HL-60 (cell line): ENCODE data around the gene LRRC38.
"Not testable (repeated sequence)": the region's sequence is repeated elsewhere in the genome, so short reads cannot be mapped to it uniquely, and the experiment has no call there.

Experiments used
- DNase-seq, 2 experiments: peaks; one replicate each; pipeline ENCODE4 v3.0.0-alpha.2; 2010 to 2020; ENCODE audit warnings: low read depth in 1 of 2, low spot score in 1 of 2
- H3K27ac ChIP-seq: fragments of 250-450 bp; sonication (Bioruptor Pico); replicated peaks from 2 replicates; pipeline ENCODE4 v1.5.1; 2020; ENCODE audit warnings: mild to moderate bottlenecking, moderate library complexity
- H3K27me3 ChIP-seq: fragments of 250-450 bp; sonication (Bioruptor Pico); 2 replicates; pipeline ENCODE4 v1.5.1; 2021; ENCODE audit warnings: mild to moderate bottlenecking, moderate library complexity; ENCODE audit not compliant: insufficient read depth, poor library complexity, severe bottlenecking
- H3K4me3 ChIP-seq: replicated peaks from 2 replicates; pipeline ENCODE4 v1.5.1; 2011; ENCODE audit warnings: mild to moderate bottlenecking, control low read depth, low read length; ENCODE audit not compliant: insufficient read depth
- GABPA ChIP-seq: IDR thresholded peaks from 2 replicates; pipeline ENCODE4 v1.6.1; 2012; ENCODE audit warnings: low read depth
- POLR2AphosphoS5 ChIP-seq: IDR thresholded peaks from 2 replicates; pipeline ENCODE4 v1.6.1; 2012; ENCODE audit warnings: low read depth
- REST ChIP-seq: IDR thresholded peaks from 2 replicates; pipeline ENCODE4 v1.6.1; 2012; ENCODE audit warnings: low read depth; ENCODE audit not compliant: insufficient replicate concordance
- SPI1 ChIP-seq: IDR thresholded peaks from 2 replicates; pipeline ENCODE4 v1.6.1; 2012; ENCODE audit warnings: low read depth, mild to moderate bottlenecking, borderline replicate concordance
- TF ChIP-seq, protein P1 (sequence below): IDR thresholded peaks from one replicate; pipeline ENCODE4 v1.5.1; 2011; ENCODE audit warnings: low read length, control low read depth, inconsistent platforms; ENCODE audit not compliant: insufficient read depth

LRRC38 gene

GRCh38 chr1:13450204-13450603 is 63.6 kb downstream of the LRRC38 start:
- Histone ChIP-seq H3K27ac (no peak overlapping the region), H3K4me3 (no peak overlapping the region), H3K27me3 (no peaks in the 10 kb centered on the region)
- TF ChIP-seq REST: no peak
- no peak for TF ChIP-seq SPI1
- TF ChIP-seq POLR2AphosphoS5: no peak
- no peak for TF ChIP-seq GABPA
- DNase-seq: no peak

DNA sequence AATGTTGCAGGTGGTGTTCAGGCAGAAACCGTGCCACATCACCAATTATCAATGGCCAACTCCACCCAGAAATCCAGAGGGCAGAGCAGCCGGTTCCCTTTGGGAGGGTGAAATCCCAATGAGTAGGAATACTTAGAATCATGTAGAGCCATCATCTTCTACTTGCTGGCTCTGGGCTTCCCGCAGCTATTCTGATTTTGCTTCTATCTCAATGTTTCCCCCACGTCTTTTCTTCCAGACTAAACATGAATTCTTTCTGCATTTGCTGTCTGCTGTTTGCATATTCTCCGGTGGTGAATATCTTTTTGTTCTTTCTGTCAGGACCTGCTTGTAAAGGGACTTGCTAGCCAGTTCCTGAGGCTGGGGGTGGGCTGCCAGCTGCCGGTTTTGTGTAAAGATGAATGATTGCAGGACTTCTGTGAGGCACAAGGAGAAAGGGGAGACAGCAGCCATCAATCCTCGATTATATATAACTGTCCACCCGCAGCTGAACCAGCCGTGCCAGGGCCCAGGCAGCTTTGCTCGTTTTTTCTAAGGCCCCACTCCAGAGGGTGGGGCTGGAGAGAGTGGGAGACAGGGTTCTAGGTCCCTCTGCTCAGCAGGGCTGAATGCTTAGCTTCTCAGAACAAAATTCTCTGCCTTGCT is 70.3 kb downstream of the LRRC38 start:
- DNase-seq: no peak
- no peak overlapping the region for H3K4me3 ChIP-seq
- TF ChIP-seq GABPA (no peak), POLR2AphosphoS5 (no peak), SPI1 (no peak), REST (no peak)
- TF ChIP-seq, protein P1, sequence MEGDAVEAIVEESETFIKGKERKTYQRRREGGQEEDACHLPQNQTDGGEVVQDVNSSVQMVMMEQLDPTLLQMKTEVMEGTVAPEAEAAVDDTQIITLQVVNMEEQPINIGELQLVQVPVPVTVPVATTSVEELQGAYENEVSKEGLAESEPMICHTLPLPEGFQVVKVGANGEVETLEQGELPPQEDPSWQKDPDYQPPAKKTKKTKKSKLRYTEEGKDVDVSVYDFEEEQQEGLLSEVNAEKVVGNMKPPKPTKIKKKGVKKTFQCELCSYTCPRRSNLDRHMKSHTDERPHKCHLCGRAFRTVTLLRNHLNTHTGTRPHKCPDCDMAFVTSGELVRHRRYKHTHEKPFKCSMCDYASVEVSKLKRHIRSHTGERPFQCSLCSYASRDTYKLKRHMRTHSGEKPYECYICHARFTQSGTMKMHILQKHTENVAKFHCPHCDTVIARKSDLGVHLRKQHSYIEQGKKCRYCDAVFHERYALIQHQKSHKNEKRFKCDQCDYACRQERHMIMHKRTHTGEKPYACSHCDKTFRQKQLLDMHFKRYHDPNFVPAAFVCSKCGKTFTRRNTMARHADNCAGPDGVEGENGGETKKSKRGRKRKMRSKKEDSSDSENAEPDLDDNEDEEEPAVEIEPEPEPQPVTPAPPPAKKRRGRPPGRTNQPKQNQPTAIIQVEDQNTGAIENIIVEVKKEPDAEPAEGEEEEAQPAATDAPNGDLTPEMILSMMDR: no peak
- H3K27ac ChIP-seq: no peak overlapping the region
- H3K27me3 ChIP-seq: no peaks in the 10 kb centered on the region

DNA sequence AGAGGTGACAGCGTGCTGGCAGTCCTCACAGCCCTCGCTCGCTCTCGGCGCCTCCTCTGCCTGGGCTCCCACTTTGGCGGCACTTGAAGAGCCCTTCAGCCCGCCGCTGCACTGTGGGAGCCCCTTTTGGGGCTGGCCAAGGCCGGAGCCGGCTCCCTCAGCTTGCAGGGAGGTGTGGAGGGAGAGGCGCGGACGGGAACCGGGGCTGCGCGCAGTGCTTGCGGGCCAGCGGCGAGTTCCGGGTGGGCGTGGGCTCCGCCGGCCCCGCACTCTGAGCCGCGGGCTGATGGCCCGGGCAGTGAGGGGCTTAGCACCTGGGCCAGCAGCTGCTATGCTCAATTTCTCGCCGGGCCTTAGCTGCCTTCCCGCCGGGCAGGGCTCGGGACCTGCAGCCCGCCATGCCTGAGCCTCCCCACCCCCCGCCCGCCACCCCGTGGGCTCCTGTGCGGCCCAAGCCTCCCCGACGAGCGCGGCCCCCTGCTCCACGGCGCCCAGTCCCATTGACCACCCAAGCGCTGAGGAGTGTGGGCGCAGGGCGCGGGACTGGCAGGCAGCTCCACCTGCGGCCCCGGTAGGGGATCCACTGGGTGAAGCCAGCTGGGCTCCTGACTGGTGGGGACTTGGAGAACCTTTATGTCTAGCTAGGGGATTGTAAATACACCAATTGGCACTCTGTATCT is 74.6 kb downstream of the LRRC38 start:
- not testable (repeated sequence) for H3K27me3 ChIP-seq, H3K4me3 ChIP-seq, DNase-seq, H3K27ac ChIP-seq

DNA sequence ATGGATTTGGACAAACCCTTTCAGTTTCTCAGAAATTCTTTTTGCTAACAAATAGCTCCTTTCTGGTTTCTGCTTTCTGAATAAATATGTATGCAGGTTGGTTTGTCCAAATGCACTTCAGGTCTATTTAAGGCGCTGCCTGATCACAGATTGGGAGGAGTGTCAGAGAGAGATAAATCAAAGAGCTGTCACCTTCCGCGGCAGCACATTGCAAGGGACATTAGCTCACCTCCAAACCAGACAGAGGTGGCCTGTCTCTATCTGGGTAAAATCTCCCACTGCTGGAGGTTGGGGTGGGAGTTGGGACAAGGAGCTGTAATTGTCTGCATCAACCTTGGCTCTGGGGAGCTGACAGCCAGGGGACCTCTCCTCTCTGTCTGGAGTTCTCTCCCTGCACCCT is 78.3 kb downstream of the LRRC38 start:
- Histone ChIP-seq H3K4me3 (no peak overlapping the region), H3K27me3 (no peaks in the 10 kb centered on the region), H3K27ac (no peak overlapping the region)
- TF ChIP-seq REST (no peak), GABPA (no peak), SPI1 (no peak), POLR2AphosphoS5 (no peak)
- TF ChIP-seq, protein P1: no peak
- no peak for DNase-seq

DNA sequence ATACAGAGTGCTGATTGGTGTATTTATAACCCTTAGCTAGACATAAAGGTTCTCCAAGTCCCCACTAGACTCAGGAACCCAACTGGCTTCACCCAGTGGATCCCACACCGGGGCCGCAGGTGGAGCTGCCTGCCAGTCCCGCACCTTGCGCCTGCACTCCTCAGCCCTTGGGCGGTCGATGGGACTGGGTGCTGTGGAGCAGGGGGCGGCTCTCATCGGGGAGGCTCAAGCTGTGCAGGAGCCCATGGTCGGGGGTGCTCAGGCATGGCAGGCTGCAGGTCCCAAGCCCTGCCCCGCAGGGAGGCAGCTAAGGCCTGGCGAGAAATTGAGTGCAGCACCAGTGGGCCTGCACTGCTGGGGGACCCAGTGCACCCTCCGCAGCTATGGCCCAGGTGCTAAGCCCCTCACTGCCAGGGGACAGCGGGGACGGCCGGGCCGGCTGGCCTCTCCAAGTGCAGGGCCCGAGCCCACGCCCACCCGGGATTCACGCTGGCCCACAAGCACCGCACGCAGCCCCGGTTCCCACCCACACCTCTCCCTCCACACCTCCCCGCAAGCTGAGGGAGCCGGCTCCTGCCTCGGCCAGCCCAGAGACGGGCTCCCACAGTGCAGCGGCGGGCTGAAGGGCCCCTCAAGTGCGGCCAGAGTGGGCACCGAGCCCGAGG is 80.0 kb downstream of the LRRC38 start:
- not testable (repeated sequence) for H3K4me3 ChIP-seq, DNase-seq, H3K27me3 ChIP-seq, H3K27ac ChIP-seq
